MM.1S (cell line): ENCODE results near the gene POT1.

Source experiments
- CTCF ChIP-seq: fragments of 300-600 bp; sonication (generic); IDR thresholded peaks from 2 replicates; pipeline ENCODE4 v1.5.1; 2016; ENCODE audit warnings: antibody characterized with exemption, low read length, mixed read lengths
- EZH2 ChIP-seq: fragments of 300-600 bp; sonication (generic); optimal IDR thresholded peaks from 2 replicates; pipeline ENCODE3; 2017; ENCODE audit warnings: low read depth, mild to moderate bottlenecking, antibody characterized with exemption, low read length, mixed read lengths
- EZH2phosphoT487 ChIP-seq: fragments of 300-600 bp; sonication (generic); IDR thresholded peaks from 2 replicates; pipeline ENCODE4 v1.6.1; 2018; ENCODE audit warnings: antibody characterized with exemption, low read length

GRCh38 chr7:124779194-124779593 is 150.4 kb downstream of the POT1 start:
- TF ChIP-seq EZH2 (no peak), CTCF (no peak), EZH2phosphoT487 (no peak)
